Measurements from ENCODE around the gene PLB1.
A peak's percentile ranks its signal among the peaks of the same experiment; 100 is the strongest.

PLB1 gene

GRCh38 chr2:28626891-28627421 lies 131.1 kb downstream of the PLB1 start:
- H3K27ac ChIP-seq = peak overlapping the region; percentile 51
- TF ChIP-seq, protein P1, sequence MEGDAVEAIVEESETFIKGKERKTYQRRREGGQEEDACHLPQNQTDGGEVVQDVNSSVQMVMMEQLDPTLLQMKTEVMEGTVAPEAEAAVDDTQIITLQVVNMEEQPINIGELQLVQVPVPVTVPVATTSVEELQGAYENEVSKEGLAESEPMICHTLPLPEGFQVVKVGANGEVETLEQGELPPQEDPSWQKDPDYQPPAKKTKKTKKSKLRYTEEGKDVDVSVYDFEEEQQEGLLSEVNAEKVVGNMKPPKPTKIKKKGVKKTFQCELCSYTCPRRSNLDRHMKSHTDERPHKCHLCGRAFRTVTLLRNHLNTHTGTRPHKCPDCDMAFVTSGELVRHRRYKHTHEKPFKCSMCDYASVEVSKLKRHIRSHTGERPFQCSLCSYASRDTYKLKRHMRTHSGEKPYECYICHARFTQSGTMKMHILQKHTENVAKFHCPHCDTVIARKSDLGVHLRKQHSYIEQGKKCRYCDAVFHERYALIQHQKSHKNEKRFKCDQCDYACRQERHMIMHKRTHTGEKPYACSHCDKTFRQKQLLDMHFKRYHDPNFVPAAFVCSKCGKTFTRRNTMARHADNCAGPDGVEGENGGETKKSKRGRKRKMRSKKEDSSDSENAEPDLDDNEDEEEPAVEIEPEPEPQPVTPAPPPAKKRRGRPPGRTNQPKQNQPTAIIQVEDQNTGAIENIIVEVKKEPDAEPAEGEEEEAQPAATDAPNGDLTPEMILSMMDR (IDR thresholded peaks at IDR 0.05) = no peak
- no peak overlapping the region for H3K4me2 ChIP-seq (ENCODE audit: low read length)
- H3K27me3 ChIP-seq (ENCODE audit: control insufficient read depth, insufficient read depth, low read length) = no peaks in the 10 kb centered on the region
- no peaks in the 10 kb centered on the region for H3K36me3 ChIP-seq (ENCODE audit: control insufficient read depth, insufficient read depth, low read length)
- no peak overlapping the region for H2AFZ ChIP-seq
- no peak overlapping the region for H3K4me3 ChIP-seq (ENCODE audit: low read depth, low read length)
- H3K4me1 ChIP-seq = peaks cover 26% of the 10 kb centered on the region
- H3K9me3 ChIP-seq (ENCODE audit: control insufficient read depth, low read length) = no peaks in the 10 kb centered on the region
- H3K9ac ChIP-seq = no peak overlapping the region
- no peaks in the 10 kb centered on the region for H3K79me2 ChIP-seq

DNA sequence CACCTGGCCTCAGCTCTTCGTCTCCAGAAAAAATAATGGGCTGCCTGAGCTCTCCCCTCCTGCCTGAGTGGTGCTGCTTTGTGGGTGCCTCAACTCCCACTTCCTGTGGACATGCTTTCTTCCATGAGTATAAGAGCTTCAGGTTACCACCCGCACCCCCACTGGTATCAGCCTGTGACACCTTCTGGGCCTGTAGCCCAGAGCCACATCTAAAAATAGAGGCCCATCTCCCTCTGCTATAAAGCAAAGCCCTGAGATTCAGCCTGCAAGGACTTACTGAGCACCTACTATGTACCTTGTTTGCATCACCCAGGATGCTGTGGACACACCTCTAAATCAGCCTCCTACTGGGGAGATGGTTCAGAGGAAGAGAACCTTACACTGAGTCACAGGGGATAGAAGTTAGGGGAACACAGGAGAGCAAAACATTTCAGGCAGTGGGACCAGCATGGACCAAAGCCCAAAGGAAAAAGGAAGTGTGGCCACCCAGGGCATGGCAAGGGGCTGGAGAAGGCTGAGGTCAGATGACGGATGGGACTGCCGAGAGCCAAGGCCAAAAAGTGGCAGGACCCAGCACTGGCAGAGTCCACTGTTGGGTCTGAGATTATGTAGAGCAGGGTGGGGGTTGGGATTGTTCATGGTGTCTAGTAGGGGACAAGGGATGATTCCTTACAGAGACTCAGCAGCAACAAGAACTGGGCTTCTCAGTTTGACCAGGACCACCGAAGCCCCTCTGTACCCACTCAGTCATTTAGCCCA lies 132.0 kb downstream of the PLB1 start:
- no peaks in the 10 kb centered on the region for H3K9me3 ChIP-seq (ENCODE audit: control insufficient read depth, low read length)
- no peak overlapping the region for H3K4me3 ChIP-seq (ENCODE audit: low read depth, low read length)
- no peaks in the 10 kb centered on the region for H3K36me3 ChIP-seq (ENCODE audit: control insufficient read depth, insufficient read depth, low read length)
- peak overlapping the region; percentile 42 for H3K27ac ChIP-seq
- no peak overlapping the region for H2AFZ ChIP-seq
- TF ChIP-seq, protein P1 (IDR thresholded peaks at IDR 0.05) = no peak
- no peak overlapping the region for H3K9ac ChIP-seq
- peaks cover 24% of the 10 kb centered on the region for H3K4me1 ChIP-seq
- H3K27me3 ChIP-seq (ENCODE audit: control insufficient read depth, insufficient read depth, low read length) = no peaks in the 10 kb centered on the region
- no peaks in the 10 kb centered on the region for H3K79me2 ChIP-seq
- no peak overlapping the region for H3K4me2 ChIP-seq (ENCODE audit: low read length)

DNA sequence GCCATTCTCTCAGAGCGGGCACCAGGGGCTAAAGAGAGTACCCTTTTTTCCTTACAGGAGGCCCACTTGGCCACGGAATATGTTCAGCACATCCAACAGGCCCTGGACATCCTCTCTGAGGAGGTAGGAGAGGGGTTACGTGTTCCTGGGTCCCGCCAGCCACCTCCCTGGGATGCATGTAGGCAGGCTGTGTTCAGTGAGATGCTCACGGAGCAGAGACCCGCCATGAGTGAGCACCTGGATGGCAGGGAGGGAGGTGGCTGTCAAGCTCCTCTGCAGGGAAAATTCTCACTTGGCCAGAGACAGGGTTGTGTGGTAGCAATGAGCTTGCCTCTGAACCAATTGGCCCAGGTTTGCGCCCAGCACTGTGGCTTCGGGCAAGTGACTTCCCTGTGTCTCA lies 132.6 kb downstream of the PLB1 start:
- no peaks in the 10 kb centered on the region for H3K9me3 ChIP-seq (ENCODE audit: control insufficient read depth, low read length)
- no peak overlapping the region for H3K9ac ChIP-seq
- H2AFZ ChIP-seq = no peak overlapping the region
- no peak overlapping the region for H3K27ac ChIP-seq
- H3K27me3 ChIP-seq (ENCODE audit: control insufficient read depth, insufficient read depth, low read length) = no peaks in the 10 kb centered on the region
- no peak overlapping the region for H3K4me3 ChIP-seq (ENCODE audit: low read depth, low read length)
- no peaks in the 10 kb centered on the region for H3K79me2 ChIP-seq
- peaks cover 24% of the 10 kb centered on the region for H3K4me1 ChIP-seq
- H3K4me2 ChIP-seq (ENCODE audit: low read length) = no peak overlapping the region
- TF ChIP-seq, protein P1 (IDR thresholded peaks at IDR 0.05) = no peak
- no peaks in the 10 kb centered on the region for H3K36me3 ChIP-seq (ENCODE audit: control insufficient read depth, insufficient read depth, low read length)

GRCh38 chr2:28628987-28629386 lies 133.1 kb downstream of the PLB1 start:
- H3K79me2 ChIP-seq = no peaks in the 10 kb centered on the region
- H3K4me1 ChIP-seq = peaks cover 24% of the 10 kb centered on the region
- no peak overlapping the region for H3K4me2 ChIP-seq (ENCODE audit: low read length)
- H3K27ac ChIP-seq = no peak overlapping the region
- TF ChIP-seq, protein P1 (IDR thresholded peaks at IDR 0.05) = no peak
- H3K9me3 ChIP-seq (ENCODE audit: control insufficient read depth, low read length) = no peaks in the 10 kb centered on the region
- H3K27me3 ChIP-seq (ENCODE audit: control insufficient read depth, insufficient read depth, low read length) = no peaks in the 10 kb centered on the region
- no peak overlapping the region for H3K9ac ChIP-seq
- no peaks in the 10 kb centered on the region for H3K36me3 ChIP-seq (ENCODE audit: control insufficient read depth, insufficient read depth, low read length)
- H2AFZ ChIP-seq = no peak overlapping the region
- H3K4me3 ChIP-seq (ENCODE audit: low read depth, low read length) = no peak overlapping the region

GRCh38 chr2:28629910-28630309 lies 134.1 kb downstream of the PLB1 start:
- peaks cover 23% of the 10 kb centered on the region for H3K4me1 ChIP-seq
- H3K36me3 ChIP-seq (ENCODE audit: control insufficient read depth, insufficient read depth, low read length) = no peaks in the 10 kb centered on the region
- no peak overlapping the region for H2AFZ ChIP-seq
- H3K27me3 ChIP-seq (ENCODE audit: control insufficient read depth, insufficient read depth, low read length) = no peaks in the 10 kb centered on the region
- H3K9me3 ChIP-seq (ENCODE audit: control insufficient read depth, low read length) = no peaks in the 10 kb centered on the region
- no peak overlapping the region for H3K27ac ChIP-seq
- H3K4me2 ChIP-seq (ENCODE audit: low read length) = no peak overlapping the region
- H3K9ac ChIP-seq = no peak overlapping the region
- H3K79me2 ChIP-seq = no peaks in the 10 kb centered on the region
- TF ChIP-seq, protein P1 (IDR thresholded peaks at IDR 0.05) = no peak
- H3K4me3 ChIP-seq (ENCODE audit: low read depth, low read length) = no peak overlapping the region

Data from parathyroid adenoma (tissue), 2 donors.